ENCODE data around the gene TMEM259.

The TMEM259 gene

GRCh38 chr19:1000591-1001537 lies 20.1 kb downstream of the TMEM259 start:
- no peak for DNase-seq

- no peak for DNase-seq
Observed at GRCh38 chr19:1000095-1000494, 20.8 kb downstream of the TMEM259 start, which contains the start of gene GRIN3B. Gene GRIN3B (plus strand): TSS chr19:1000419. CDS start chr19:1000438, 19 bp downstream.

GRCh38 chr19:999379-999719 lies 21.6 kb downstream of the TMEM259 start:
- DNase-seq: no peak

GRCh38 chr19:998064-998463 lies 22.9 kb downstream of the TMEM259 start:
- no peak for DNase-seq

GRCh38 chr19:996051-996838 lies 24.7 kb downstream of the TMEM259 start:
- DNase-seq: no peak

- no peak for DNase-seq
Observed at GRCh38 chr19:995051-995827, 25.7 kb downstream of the TMEM259 start.

- DNase-seq: no peak
Observed at GRCh38 chr19:994516-994915, 26.4 kb downstream of the TMEM259 start.

- DNase-seq: no peak
Observed at GRCh38 chr19:993831-994393, 27.0 kb downstream of the TMEM259 start.

GRCh38 chr19:993361-993830 lies 27.5 kb downstream of the TMEM259 start:
- no peak for DNase-seq

GRCh38 chr19:992670-993055 lies 28.3 kb downstream of the TMEM259 start:
- no peak for DNase-seq

- no peak for DNase-seq
Observed at GRCh38 chr19:991932-992669, 28.8 kb downstream of the TMEM259 start.

- DNase-seq: no peak
Observed at GRCh38 chr19:991174-991931, 29.6 kb downstream of the TMEM259 start.

GRCh38 chr19:990746-991145 lies 30.2 kb downstream of the TMEM259 start:
- DNase-seq: no peak

- DNase-seq: no peak
Observed at GRCh38 chr19:990119-990571, 30.8 kb downstream of the TMEM259 start.

- DNase-seq: no peak
Observed at GRCh38 chr19:989381-990081, 31.4 kb downstream of the TMEM259 start.

GRCh38 chr19:988510-988909 lies 32.4 kb downstream of the TMEM259 start:
- DNase-seq: no peak

- DNase-seq: no peak
Observed at GRCh38 chr19:988081-988480, 32.8 kb downstream of the TMEM259 start.

- DNase-seq: no peak
Observed at GRCh38 chr19:986083-986482, 34.8 kb downstream of the TMEM259 start.

GRCh38 chr19:984165-984967 lies 36.6 kb downstream of the TMEM259 start, which contains the start of gene WDR18:
Gene WDR18 (plus strand): TSS chr19:984345. CDS start chr19:984354, 9 bp downstream.
- DNase-seq: peak; percentile 50
